ENCODE data around the gene NXPH4.

The NXPH4 gene

DNA sequence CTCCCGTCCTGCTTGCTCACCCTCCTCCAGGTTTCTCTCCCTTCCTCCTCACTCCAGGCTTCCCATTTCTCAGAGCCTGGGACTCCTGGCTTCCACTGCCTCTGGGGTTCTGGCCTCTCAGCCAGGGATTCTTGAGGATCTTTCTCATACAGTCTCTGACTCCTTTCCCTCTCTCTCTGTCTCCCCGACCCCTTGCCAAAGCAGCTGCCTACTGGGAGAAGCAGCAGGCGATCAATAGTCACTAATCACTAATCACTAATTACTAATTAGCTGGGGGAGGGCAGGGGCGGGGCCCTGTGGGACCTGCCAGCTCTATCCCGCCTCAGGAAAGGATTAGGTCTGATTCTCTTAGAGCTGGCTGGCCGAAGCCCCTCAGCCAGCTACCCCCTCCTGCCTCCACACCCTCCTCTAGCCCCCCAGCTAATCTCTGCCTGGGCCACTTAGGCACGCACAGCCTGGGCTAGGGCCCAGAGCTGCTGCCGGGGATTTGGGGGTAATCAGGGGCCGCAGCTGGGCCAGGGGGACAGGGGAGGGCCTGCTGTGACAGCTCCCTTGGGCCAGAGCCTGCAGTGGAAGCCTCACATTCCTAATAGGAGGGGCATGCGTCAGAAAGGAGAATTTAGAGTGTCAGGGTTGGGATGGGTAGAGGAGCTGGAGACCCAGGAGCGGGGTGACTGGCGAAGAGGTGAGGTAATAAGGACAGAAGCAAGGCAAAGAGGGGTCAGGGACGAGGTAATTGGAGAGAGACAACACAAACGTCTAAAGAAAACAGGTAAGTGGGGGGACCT, 2.8 kb downstream of the NXPH4 start:
- DNase-seq (ENCODE audit: low read depth) = no peak

DNA sequence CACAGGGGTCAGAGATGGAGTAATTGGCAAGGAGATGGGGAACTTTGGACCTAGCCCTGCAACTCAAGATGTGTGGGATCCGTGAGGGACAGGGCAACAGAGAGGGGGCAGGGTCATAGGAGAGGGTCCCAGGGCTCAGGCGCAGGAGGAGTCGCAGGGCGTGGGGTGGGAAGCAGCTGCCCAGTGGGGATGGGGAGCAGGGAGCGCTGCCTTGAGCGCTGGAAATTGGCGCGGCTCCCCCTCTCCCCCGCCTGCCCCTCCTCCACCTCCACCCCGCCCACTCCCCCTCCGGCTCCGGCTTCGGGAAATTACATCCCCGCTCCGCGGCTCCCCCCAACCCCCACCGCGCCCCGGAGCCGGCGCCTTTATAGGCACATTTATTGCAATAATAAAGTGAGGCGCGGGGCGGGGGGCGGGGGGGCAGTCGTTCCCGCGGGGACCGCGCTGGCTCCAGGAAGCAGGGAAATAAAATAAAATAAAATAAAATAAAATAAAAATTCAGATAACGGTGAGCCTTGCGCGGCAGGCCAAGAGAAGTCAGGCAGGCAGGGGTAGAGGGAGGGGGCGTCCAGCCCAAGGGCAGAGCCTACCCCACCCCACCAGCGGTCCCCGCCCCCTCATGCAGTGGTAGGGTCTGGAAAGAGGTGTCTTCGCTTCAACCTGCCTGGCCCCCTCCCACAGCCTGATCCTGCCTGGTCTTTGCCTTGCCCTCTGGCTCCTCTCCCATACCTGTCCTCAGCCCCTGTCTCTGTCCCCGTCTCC, 3.6 kb downstream of the NXPH4 start:
- no peak for DNase-seq (ENCODE audit: low read depth)

DNA sequence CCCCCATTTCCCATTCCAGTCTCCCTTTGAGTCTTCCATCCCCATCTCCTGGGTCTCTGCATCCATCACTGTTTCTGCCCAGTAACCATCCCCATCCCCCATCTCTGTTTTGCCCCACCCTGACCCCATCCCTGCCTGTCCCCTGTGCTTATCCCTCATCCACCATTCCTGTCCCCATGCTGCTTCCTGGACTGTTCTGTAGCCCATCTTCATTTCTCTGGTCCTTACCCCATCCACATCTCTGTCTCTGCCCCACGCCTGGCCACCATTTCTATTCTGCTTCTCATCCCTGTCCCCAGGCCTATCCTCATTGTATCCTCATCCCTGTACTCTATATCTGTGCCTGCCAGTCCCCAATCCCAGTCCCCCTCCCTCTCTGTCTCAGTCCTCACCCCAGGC, 4.2 kb downstream of the NXPH4 start:
- no peak for DNase-seq (ENCODE audit: low read depth)

DNA sequence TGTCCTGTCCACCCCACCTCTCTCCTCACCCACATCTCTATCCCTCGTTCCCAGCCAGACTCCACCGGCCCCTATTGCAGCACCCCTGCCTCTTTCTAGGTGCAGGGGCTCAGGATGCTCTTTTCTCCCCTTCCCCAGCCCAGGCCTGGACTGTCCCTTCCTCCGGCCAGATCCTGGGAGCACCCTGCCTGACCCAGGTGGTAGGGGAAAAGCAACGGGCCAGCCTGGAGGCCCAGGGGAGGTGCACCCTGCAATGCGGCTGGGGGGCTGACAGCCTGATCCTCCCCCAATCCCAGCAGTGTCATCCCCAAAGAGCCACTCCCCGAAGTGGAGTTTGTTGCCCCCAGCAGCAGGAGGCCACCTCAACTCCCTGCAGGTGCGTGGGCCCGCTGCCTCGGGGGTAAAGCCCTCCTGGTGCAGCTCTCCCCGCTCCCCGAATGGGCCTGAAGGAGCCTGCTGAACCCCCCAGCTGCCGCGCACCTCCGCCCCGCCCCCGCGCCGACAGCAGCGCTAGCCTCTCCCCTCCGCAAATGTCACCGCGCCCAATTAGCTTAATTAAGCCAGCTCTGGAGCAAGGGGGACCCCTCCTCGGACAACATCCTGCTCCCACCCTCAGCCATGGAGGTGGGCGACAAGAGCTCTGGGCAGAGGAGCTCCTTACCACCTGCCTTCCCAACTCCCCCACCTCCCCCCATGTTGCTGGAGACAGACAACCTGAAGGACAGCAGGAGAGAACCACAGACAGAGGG, 4.7 kb downstream of the NXPH4 start:
- no peak for DNase-seq (ENCODE audit: low read depth)

DNA sequence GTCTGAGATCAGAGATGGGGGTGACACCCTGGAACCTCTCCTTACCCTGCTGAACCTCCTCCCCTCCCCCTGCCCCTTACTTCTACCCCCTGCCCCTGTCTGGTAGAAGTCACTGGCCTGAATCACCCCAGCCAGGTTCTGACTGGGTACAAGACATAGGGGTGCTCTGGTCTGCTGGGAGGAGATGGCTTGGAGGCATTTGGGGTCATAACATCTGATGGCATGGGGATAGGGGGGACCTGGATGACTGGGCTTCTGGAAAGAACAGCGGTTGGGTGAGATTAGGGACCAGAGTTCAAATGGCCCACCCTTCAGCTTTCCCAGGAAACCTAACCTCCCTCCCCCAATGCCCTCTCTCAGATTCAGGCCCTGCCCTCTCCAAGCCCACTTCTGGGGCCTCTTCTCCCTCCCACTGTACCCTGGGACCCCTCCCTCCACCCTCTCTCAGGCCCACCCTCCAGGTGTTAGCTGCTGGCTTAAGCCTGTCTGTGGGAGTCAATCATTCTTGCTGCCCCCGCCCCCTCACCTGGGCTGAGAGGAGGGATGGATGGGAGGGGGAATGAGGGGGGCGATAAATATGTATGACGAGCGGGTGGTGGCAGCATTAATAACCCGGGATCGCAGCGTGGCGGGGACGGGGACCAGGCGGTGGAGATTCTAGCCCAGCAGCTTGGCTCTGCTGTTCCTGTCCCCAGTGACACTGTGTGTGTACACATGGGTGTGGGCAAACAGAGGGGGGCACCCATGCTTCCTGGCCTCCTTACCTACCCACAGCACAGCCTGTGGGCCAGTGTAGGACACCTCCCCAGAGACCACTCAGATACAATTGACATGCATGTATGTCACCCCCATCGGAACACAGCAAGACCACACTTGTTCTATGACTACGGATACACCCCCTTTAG, 5.9 kb downstream of the NXPH4 start:
- no peak for DNase-seq (ENCODE audit: low read depth)

GRCh38 chr12:57223191-57224165, 6.9 kb downstream of the NXPH4 start:
- DNase-seq (ENCODE audit: low read depth) = no peak

DNA sequence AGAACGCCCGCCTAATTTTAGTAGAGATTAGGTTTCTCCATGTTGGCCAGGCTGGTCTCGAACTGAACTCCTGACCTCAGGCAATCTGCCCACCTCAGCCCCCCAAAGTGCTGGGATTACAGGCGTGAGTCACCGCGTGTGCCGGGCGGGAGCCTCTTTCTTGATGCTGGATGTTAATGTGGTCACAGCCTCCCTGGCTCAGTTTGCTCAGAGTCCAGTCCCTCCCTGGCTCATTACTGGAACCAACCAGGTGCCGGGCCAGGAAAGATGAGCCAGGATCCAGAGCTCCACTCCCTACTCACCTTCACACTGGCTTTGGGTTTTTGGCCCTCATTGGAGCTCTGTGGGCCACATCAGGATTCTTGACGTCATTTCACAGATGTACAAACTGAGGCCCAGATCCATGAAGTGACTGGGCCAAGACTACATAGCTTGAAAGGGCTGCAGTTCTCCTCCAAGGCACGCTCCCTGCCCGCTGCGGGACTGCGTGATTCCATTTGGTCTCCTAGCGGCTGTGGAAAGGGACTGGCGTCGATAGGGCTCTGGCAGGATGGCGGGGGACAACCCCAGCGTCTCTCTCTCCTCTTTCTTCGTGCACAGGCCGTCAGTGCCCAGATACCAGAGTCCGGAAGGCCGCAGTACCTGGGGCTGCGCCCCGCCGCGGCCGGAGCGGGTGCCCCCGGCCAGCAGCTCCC, 7.8 kb downstream of the NXPH4 start:
- DNase-seq (ENCODE audit: low read depth) = no peak

GRCh38 chr12:57224973-57225679, 8.5 kb downstream of the NXPH4 start:
- peak; percentile 53 for DNase-seq (ENCODE audit: low read depth)

- DNase-seq (ENCODE audit: low read depth) = no peak
These were observed 9.2 kb downstream of the NXPH4 start for GRCh38 chr12:57225680-57226210.

DNA sequence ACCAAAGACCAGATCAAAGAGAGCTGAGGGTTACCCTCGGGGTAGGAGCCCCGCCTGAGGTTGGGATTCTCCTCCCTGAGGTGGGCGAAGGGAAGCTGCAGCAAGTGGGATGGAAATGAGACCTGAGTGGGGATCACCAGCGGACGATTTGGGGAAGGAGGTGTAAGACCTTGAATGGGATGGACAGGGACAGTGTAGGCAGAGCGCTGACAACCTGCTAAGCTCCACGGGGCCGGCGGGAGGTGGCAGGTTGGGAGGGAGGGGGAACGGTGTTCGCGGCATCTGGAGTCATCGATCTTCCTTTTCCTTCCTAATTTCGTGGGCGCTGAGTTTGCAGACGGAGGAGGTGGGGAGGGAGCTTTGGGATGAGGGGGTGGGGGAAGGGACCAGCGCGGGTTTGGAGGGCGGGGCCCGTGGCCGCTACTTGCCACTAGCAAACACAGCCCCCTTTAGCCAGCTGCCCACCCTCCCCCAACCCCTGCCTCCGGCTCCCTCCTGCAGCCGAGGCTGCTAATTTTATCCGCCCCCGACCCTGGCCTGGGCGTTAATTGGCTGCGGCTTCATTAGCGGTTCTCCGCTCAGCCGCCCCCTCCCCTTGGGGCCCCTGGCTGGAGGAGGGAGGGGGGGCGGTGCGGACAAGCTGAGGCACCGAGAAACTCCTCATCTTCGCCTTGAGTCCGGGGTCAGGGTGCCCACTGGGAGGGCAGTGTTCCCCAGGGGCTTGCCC, 10.2 kb downstream of the NXPH4 start:
- DNase-seq (ENCODE audit: low read depth) = no peak

GRCh38 chr12:57227315-57228115, 10.9 kb downstream of the NXPH4 start:
- no peak for DNase-seq (ENCODE audit: low read depth)

DNA sequence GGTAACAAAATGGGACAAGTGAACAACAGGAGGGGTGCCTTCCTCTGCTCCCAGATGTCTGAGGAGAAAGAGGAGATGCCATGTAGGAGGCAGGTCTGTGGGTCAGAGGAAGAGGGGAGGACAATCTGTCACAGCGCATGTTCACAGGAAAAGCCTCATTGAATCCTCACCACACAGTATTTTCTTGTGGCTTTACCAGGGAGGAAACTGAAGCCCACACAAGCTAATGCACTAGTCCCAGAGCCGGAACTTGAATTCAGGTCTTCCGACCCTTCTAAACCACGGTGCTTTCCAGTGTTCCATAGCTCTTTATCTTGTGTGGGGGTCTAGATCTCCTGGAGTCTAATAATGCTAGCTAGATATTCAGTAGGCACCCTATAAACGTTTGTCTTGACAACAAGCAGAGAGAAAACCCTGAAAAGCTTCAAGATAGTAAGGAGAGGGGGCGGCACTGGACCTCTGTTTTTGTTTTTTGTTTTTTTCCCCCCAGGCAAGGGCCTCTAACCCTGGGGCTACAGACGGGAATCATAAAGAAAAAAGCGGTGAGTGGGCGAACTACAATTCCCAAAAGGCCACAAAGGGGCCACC, 12.5 kb downstream of the NXPH4 start:
- no peak for DNase-seq (ENCODE audit: low read depth)

- peak; percentile 92 for DNase-seq (ENCODE audit: low read depth)
These were observed 13.2 kb downstream of the NXPH4 start, which contains the start of gene SHMT2 for GRCh38 chr12:57229634-57230380. Gene SHMT2 (plus strand): TSS chr12:57229711. CDS start chr12:57229779, 68 bp downstream.

- no peak for DNase-seq (ENCODE audit: low read depth)
These were observed 14.0 kb downstream of the NXPH4 start for GRCh38 chr12:57230381-57231155.

- DNase-seq (ENCODE audit: low read depth) = no peak
These were observed 14.9 kb downstream of the NXPH4 start for GRCh38 chr12:57231276-57232021.

Data from stimulated activated CD4-positive, alpha-beta T cell treated with anti-CD3 and anti-CD28 coated beads, Interleukin-2, amount 100 ng/mL, for 4 hours (primary cell).